ENCODE data around the gene ZDHHC24. TPM values are rescaled to one million over a fixed set of nuclear protein-coding genes. Genes with fewer than 3 reads are reported as not detected.

ZDHHC24 gene
- total and polyA plus RNA-seq, 10 of the 15 experiments (the other 5 are each of a cell fraction or from before 2014, with no cell fraction given) = 0.86 to 17.5 (median 6.8) TPM

- in situ Hi-C loops (cut with MboI) = no loop called here
- ATAC-seq (no peak), DNase-seq (ENCODE audit: low read depth, low spot score) (no peak), FAIRE-seq (no peak)
- no peaks in the 10 kb centered on the region for H3K79me2 ChIP-seq (ENCODE audit: control insufficient read depth, insufficient read depth, low read length)
- no peaks in the 10 kb centered on the region for H3K27me3 ChIP-seq (replicated peaks in 1 of 2; ENCODE audit: control insufficient read depth in 2 of 2, insufficient read depth in 2 of 2, low read length in 1 of 2)
- no peak overlapping the region for H3K4me2 ChIP-seq (ENCODE audit: control insufficient read depth, insufficient read depth)
- no peaks in the 10 kb centered on the region for H3K9me3 ChIP-seq (replicated peaks; ENCODE audit: control insufficient read depth, insufficient read depth, low read length)
- BruUV-seq (replicated peaks) = no TSS peak
- CTCF ChIA-PET = interaction anchor here (1.3 kb wide), 1 partner anchor 51 kb away, joined by 4 read pairs; the partner anchor contains the start of gene MRPL11
- H3K4me3 ChIP-seq = no peak overlapping the region
- no peak overlapping the region for H3K27ac ChIP-seq (ENCODE audit: control insufficient read depth, insufficient read depth)
- WGBS (ENCODE audit: insufficient coverage, insufficient replicate concordance, low lambda C conversion rate, missing lambda C conversion rate) = 79% methylated on average over 7 of the region's 7 CpGs
- H2AFZ ChIP-seq (ENCODE audit: control insufficient read depth, low read depth, low read length) = no peak overlapping the region
- H3K4me1 ChIP-seq (ENCODE audit: control insufficient read depth, insufficient read depth, low read length) = no peaks in the 10 kb centered on the region
- H3K36me3 ChIP-seq (ENCODE audit: control insufficient read depth in 2 of 2, insufficient read depth in 2 of 2, low read length in 1 of 2) = peaks cover 14 to 31% of the 10 kb centered on the region in 2 experiments; a peak in 3 of 4 replicates
- POLR2A ChIA-PET = no interaction called here
- H3K9ac ChIP-seq (ENCODE audit: control insufficient read depth, insufficient read depth, low read length) = no peak overlapping the region
- intact Hi-C loops (cut with micrococcal nuclease; ENCODE audit: unreplicated experiment) = no loop called here
- RAD21 ChIA-PET (ENCODE audit: unreplicated experiment) = no interaction called here
- SMC1A ChIA-PET (ENCODE audit: uncharacterized antibody, unreplicated experiment) = no interaction called here
- no peaks in the 10 kb centered on the region for H4K20me1 ChIP-seq (ENCODE audit: control insufficient read depth, insufficient read depth)
- TF ChIP-seq HDGF (IDR thresholded peaks at IDR 0.05) (no peak), HSF1 (IDR thresholded peaks at IDR 0.05; ENCODE audit: low read depth, low read length) (no peak), IKZF1 (conservative IDR thresholded peaks at IDR 0.05) (no peak), CHD4 (IDR thresholded peaks at IDR 0.05) (no peak), ASH2L (IDR thresholded peaks at IDR 0.05; ENCODE audit: borderline replicate concordance, low read depth) (no peak), PAX5 (IDR thresholded peaks at IDR 0.05; ENCODE audit: borderline replicate concordance, low read depth, low read length) (no peak), ZNF207 (IDR thresholded peaks at IDR 0.05; ENCODE audit: borderline replicate concordance) (no peak)
- TF ChIP-seq, protein P1, sequence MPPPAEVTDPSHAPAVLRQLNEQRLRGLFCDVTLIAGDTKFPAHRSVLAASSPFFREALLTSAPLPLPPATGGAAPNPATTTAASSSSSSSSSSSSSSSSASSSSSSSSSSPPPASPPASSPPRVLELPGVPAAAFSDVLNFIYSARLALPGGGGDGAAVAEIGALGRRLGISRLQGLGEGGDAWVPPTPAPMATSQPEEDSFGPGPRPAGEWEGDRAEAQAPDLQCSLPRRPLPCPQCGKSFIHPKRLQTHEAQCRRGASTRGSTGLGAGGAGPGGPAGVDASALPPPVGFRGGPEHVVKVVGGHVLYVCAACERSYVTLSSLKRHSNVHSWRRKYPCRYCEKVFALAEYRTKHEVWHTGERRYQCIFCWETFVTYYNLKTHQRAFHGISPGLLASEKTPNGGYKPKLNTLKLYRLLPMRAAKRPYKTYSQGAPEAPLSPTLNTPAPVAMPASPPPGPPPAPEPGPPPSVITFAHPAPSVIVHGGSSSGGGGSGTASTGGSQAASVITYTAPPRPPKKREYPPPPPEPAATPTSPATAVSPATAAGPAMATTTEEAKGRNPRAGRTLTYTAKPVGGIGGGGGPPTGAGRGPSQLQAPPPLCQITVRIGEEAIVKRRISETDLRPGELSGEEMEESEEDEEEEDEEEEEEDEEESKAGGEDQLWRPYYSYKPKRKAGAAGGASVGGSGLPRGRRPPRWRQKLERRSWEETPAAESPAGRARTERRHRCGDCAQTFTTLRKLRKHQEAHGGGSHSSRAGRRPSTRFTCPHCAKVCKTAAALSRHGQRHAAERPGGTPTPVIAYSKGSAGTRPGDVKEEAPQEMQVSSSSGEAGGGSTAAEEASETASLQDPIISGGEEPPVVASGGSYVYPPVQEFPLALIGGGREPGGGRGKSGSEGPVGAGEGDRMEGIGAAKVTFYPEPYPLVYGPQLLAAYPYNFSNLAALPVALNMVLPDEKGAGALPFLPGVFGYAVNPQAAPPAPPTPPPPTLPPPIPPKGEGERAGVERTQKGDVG (CRISPR knock-in tag; IDR thresholded peaks at IDR 0.05) = no peak
- TF ChIP-seq, protein P2, sequence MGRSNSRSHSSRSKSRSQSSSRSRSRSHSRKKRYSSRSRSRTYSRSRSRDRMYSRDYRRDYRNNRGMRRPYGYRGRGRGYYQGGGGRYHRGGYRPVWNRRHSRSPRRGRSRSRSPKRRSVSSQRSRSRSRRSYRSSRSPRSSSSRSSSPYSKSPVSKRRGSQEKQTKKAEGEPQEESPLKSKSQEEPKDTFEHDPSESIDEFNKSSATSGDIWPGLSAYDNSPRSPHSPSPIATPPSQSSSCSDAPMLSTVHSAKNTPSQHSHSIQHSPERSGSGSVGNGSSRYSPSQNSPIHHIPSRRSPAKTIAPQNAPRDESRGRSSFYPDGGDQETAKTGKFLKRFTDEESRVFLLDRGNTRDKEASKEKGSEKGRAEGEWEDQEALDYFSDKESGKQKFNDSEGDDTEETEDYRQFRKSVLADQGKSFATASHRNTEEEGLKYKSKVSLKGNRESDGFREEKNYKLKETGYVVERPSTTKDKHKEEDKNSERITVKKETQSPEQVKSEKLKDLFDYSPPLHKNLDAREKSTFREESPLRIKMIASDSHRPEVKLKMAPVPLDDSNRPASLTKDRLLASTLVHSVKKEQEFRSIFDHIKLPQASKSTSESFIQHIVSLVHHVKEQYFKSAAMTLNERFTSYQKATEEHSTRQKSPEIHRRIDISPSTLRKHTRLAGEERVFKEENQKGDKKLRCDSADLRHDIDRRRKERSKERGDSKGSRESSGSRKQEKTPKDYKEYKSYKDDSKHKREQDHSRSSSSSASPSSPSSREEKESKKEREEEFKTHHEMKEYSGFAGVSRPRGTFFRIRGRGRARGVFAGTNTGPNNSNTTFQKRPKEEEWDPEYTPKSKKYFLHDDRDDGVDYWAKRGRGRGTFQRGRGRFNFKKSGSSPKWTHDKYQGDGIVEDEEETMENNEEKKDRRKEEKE (IDR thresholded peaks at IDR 0.05) = no peak
- TF ChIP-seq, protein P3, sequence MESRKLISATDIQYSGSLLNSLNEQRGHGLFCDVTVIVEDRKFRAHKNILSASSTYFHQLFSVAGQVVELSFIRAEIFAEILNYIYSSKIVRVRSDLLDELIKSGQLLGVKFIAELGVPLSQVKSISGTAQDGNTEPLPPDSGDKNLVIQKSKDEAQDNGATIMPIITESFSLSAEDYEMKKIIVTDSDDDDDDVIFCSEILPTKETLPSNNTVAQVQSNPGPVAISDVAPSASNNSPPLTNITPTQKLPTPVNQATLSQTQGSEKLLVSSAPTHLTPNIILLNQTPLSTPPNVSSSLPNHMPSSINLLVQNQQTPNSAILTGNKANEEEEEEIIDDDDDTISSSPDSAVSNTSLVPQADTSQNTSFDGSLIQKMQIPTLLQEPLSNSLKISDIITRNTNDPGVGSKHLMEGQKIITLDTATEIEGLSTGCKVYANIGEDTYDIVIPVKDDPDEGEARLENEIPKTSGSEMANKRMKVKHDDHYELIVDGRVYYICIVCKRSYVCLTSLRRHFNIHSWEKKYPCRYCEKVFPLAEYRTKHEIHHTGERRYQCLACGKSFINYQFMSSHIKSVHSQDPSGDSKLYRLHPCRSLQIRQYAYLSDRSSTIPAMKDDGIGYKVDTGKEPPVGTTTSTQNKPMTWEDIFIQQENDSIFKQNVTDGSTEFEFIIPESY (IDR thresholded peaks at IDR 0.05) = no peak
These were observed 56.2 kb downstream of the ZDHHC24 start for GRCh38 chr11:66489636-66490035.

All from GM12878 (cell line).